Measurements from ENCODE around the gene PAM16. TPM values are rescaled to one million over a fixed set of nuclear protein-coding genes. Genes with fewer than 3 reads are reported as not detected.

The PAM16 gene
- total RNA-seq, 3 donors from 2014 or later (not counting 1 experiment from before 2014, with no cell fraction given): 29.4 to 42.7 (median 39.0) TPM

DNA sequence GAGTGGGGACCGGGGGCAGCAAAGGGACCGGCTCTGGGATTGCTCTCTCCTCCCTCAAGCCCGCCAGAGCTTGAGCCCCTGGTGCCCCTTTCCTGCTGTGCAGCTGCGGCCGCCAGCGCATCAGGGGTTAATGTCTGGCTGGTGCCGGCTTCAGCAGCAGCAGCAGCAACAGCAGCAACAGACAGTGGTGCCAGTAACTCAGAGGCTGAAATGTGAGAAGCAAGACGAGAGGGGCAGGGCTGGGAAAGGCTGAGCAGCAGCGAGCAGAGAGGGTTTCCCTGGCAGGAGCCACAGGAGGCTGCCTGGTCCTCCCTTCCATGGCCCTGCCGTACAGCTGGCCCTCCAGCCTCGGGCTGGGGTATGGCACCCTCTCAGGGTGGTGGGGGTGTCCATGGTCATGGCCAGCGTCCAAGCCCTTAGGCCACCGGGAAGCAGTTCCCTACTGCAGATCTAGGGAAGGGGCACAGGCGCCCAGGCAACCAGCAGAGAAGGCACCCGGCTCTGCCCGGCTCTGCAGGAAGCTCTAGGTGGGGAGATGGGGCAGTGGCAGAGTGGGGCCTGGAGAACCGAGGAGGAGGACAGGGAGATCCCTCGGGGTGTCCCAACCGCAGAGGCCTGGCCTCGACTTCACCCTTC lies 57.2 kb downstream of the PAM16 start:
- Mint-ChIP-seq H3K9me3 (no peaks in the 10 kb centered on the region), H3K4me1 (peaks cover 0 to 8% of the 10 kb centered on the region in 2 donors), H3K4me3 (no peak overlapping the region), H3K36me3 (no peaks in the 10 kb centered on the region), H3K27me3 (ENCODE audit: low read depth in 2 of 2) (peaks cover 5 to 16% of the 10 kb centered on the region in 2 donors), H3K27ac (no peak overlapping the region)
- no peak overlapping the region for H3K27ac ChIP-seq (ENCODE audit: low read length)
- H3K4me1 ChIP-seq (ENCODE audit: control insufficient read depth, insufficient read depth, low read length): no peaks in the 10 kb centered on the region
- WGBS (ENCODE audit: insufficient coverage): 44% methylated on average over 20 of the region's 20 CpGs
- intact Hi-C loops (cut with micrococcal nuclease): no loop called here
- TF ChIP-seq, protein P1, sequence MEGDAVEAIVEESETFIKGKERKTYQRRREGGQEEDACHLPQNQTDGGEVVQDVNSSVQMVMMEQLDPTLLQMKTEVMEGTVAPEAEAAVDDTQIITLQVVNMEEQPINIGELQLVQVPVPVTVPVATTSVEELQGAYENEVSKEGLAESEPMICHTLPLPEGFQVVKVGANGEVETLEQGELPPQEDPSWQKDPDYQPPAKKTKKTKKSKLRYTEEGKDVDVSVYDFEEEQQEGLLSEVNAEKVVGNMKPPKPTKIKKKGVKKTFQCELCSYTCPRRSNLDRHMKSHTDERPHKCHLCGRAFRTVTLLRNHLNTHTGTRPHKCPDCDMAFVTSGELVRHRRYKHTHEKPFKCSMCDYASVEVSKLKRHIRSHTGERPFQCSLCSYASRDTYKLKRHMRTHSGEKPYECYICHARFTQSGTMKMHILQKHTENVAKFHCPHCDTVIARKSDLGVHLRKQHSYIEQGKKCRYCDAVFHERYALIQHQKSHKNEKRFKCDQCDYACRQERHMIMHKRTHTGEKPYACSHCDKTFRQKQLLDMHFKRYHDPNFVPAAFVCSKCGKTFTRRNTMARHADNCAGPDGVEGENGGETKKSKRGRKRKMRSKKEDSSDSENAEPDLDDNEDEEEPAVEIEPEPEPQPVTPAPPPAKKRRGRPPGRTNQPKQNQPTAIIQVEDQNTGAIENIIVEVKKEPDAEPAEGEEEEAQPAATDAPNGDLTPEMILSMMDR (IDR thresholded peaks at IDR 0.05): no peak
- H3K36me3 ChIP-seq (ENCODE audit: control insufficient read depth, insufficient read depth, low read length): no peaks in the 10 kb centered on the region
- H3K9me3 ChIP-seq (ENCODE audit: control insufficient read depth, insufficient read depth, low read length): no peaks in the 10 kb centered on the region
- DNase-seq: no peak
- no peak for ATAC-seq
- no peak overlapping the region for H3K4me3 ChIP-seq (ENCODE audit: low read length)
- peaks cover 5% of the 10 kb centered on the region for H3K27me3 ChIP-seq (ENCODE audit: control insufficient read depth, insufficient read depth, low read length)

DNA sequence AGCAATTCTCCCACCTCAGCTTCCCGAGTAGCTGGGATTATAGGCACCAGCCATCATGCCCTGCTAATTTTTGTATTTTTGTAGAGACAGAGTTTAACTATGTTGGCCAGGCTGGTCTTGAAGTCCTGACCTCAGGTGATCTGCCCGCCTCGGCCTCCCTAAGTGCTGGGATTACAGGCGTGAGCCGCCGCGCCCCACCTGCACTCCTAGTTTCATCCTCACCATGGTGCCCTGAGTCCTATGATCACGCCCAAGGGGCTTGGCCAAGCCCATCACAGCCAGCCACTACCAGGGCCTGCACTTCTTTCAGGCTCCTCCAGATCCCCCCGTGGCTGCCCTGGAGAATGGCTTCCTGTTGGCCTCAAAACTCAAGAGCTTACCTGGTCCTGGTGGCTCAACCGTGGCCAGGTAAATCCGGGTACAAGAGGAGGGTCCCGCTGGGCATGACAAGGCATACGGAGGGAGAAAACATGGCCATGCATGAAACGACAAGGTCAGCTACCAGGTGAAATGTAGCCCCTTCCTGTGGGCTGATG lies 57.9 kb downstream of the PAM16 start:
- no peaks in the 10 kb centered on the region for H3K36me3 Mint-ChIP-seq
- no peak for ATAC-seq
- H3K27ac Mint-ChIP-seq: no peak overlapping the region

DNA sequence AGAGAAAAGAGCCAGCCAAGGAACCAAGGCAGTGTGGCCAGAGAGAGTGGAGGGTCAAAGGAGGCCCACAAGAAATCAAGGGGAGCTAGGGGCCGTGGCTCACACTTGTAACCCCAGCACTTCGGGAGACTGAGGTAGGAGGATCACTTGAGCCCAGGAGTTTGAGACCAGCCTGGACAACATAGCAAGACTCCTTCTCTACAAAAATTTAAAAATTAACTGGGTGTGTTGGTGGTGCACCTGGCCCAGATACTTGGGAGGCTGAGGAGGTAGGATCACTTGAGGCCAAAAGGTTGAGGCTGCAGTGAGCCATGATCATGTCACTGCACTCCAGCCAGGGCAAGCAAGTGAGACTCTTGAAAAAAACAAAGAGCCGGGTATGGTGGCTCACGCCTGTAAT lies 59.4 kb downstream of the PAM16 start:
- peaks cover 7% of the 10 kb centered on the region for H3K4me1 ChIP-seq (ENCODE audit: control insufficient read depth, insufficient read depth, low read length)
- DNase-seq (no peak), ATAC-seq (no peak)
- intact Hi-C loops (cut with micrococcal nuclease): no loop called here
- no peaks in the 10 kb centered on the region for H3K36me3 ChIP-seq (ENCODE audit: control insufficient read depth, insufficient read depth, low read length)
- peaks cover 5% of the 10 kb centered on the region for H3K27me3 ChIP-seq (ENCODE audit: control insufficient read depth, insufficient read depth, low read length)
- TF ChIP-seq, protein P1 (IDR thresholded peaks at IDR 0.05): no peak
- H3K27me3 Mint-ChIP-seq (ENCODE audit: low read depth in 2 of 2): peaks cover 5 to 18% of the 10 kb centered on the region in 2 donors
- H3K9me3 Mint-ChIP-seq: no peaks in the 10 kb centered on the region
- H3K4me3 Mint-ChIP-seq: no peak overlapping the region
- no peak overlapping the region for H3K27ac ChIP-seq (ENCODE audit: low read length)
- H3K36me3 Mint-ChIP-seq: no peaks in the 10 kb centered on the region
- H3K4me3 ChIP-seq (ENCODE audit: low read length): no peak overlapping the region
- WGBS (ENCODE audit: insufficient coverage): 84% methylated on average over 2 of the region's 4 CpGs
- H3K27ac Mint-ChIP-seq: no peak overlapping the region
- peaks cover 4 to 18% of the 10 kb centered on the region in 2 donors for H3K4me1 Mint-ChIP-seq
- H3K9me3 ChIP-seq (ENCODE audit: control insufficient read depth, insufficient read depth, low read length): no peaks in the 10 kb centered on the region

More for the DNA sequence above, 57.9 kb downstream of the PAM16 start:
- Mint-ChIP-seq H3K27me3 (ENCODE audit: low read depth in 2 of 2) (peaks cover 5 to 16% of the 10 kb centered on the region in 2 donors), H3K9me3 (no peaks in the 10 kb centered on the region), H3K4me3 (no peak overlapping the region), H3K4me1 (peaks cover 0 to 12% of the 10 kb centered on the region in 2 donors)
- Histone ChIP-seq H3K9me3 (ENCODE audit: control insufficient read depth, insufficient read depth, low read length) (no peaks in the 10 kb centered on the region), H3K36me3 (ENCODE audit: control insufficient read depth, insufficient read depth, low read length) (no peaks in the 10 kb centered on the region), H3K4me3 (ENCODE audit: low read length) (no peak overlapping the region), H3K27ac (ENCODE audit: low read length) (no peak overlapping the region), H3K27me3 (ENCODE audit: control insufficient read depth, insufficient read depth, low read length) (peaks cover 5% of the 10 kb centered on the region), H3K4me1 (ENCODE audit: control insufficient read depth, insufficient read depth, low read length) (peaks cover 5% of the 10 kb centered on the region)
- no peak for DNase-seq
- 77% methylated on average over 13 of the region's 14 CpGs for WGBS (ENCODE audit: insufficient coverage)
- TF ChIP-seq, protein P1 (IDR thresholded peaks at IDR 0.05): no peak
- intact Hi-C loops (cut with micrococcal nuclease): no loop called here

Other genes starting within 250 kb of the PAM16 start
- 10 to 100 TPM; 28.0 to 52.4 (median 38.3) TPM for gene ADCY9, start 234.9 kb downstream of the PAM16 start, total RNA-seq
- not detected for gene SRL, start 109.2 kb downstream of the PAM16 start, total RNA-seq
- gene TFAP4, start 78.3 kb downstream of the PAM16 start, total RNA-seq: 1 to 10 TPM; 6.5 to 9.6 (median 8.9) TPM
- gene GLIS2, start 35.3 kb downstream of the PAM16 start, total RNA-seq: under 1 TPM in 2 of 3 donors, not detected in 1; 0.05 to 0.35 TPM
- under 1 TPM; 0.35 to 0.93 (median 0.78) TPM for gene VASN, start 20.5 kb upstream of the PAM16 start, total RNA-seq
- 100 to 1,000 TPM; 335 to 425 (median 415) TPM for gene CORO7, start 65.3 kb upstream of the PAM16 start, total RNA-seq
- gene DNAJA3, start 74.5 kb upstream of the PAM16 start, total RNA-seq: 10 to 100 TPM; 22.1 to 34.2 (median 27.2) TPM
- 10 to 100 TPM; 66.6 to 71.2 (median 69.8) TPM for gene NMRAL1, start 123.3 kb upstream of the PAM16 start, total RNA-seq
- gene HMOX2, start 125.1 kb upstream of the PAM16 start, total RNA-seq: 100 to 1,000 TPM in 1 of 3 donors, 10 to 100 TPM in 2; 66.0 to 104 (median 77.3) TPM
- 10 to 100 TPM; 35.2 to 49.2 (median 37.9) TPM for gene CDIP1, start 187.5 kb upstream of the PAM16 start, total RNA-seq
- under 1 TPM; 0.35 to 0.61 (median 0.43) TPM for gene C16orf96, start 205.0 kb upstream of the PAM16 start, total RNA-seq